HCT116 (cell line): Measurements from ENCODE around the gene TMEM98.

Source experiments
- ATF3 ChIP-seq: IDR thresholded peaks from 2 replicates; pipeline ENCODE4 v1.6.1; 2012
- EZH2 ChIP-seq: fragments of 200-600 bp; sonication (generic); IDR thresholded peaks from 2 replicates; pipeline ENCODE4 v1.6.1; 2017; ENCODE audit warnings: antibody characterized with exemption, mixed run types

- TF ChIP-seq ATF3 (no peak), EZH2 (no peak)
Observed at GRCh38 chr17:32920293-32920692, 7.7 kb upstream of the TMEM98 start.
